Measurements from ENCODE around the gene RMI1. TPM values are rescaled to one million over a fixed set of nuclear protein-coding genes. Genes with fewer than 3 reads are reported as not detected.
A peak's percentile ranks its signal among the peaks of the same experiment; 100 is the strongest.

Gene RMI1
- total RNA-seq, 1 donor from 2014 or later: 29.3 TPM

- intact Hi-C loops (cut with micrococcal nuclease): loop anchor here (5.0 kb wide), 1 partner anchor 340 kb away; no protein-coding TSS in a partner anchor
- Mint-ChIP-seq H3K9me3 (no peaks in the 10 kb centered on the region), H3K4me3 (peak overlapping the region; percentile 94), H3K27ac (no peak overlapping the region), H3K36me3 (ENCODE audit: low read depth) (peaks cover 77% of the 10 kb centered on the region), H3K4me1 (peaks cover 36% of the 10 kb centered on the region), H3K27me3 (no peaks in the 10 kb centered on the region)
- DNase-seq: no peak
Measured at GRCh38 chr9:83977196-83977595, 3.4 kb upstream of the RMI1 start.

GRCh38 chr9:83978992-83979811 is 1.4 kb upstream of the RMI1 start:
- H3K36me3 Mint-ChIP-seq (ENCODE audit: low read depth): peaks cover 66% of the 10 kb centered on the region
- H3K27me3 Mint-ChIP-seq: no peaks in the 10 kb centered on the region
- DNase-seq: peak; percentile 97
- peak overlapping the region; percentile 94 for H3K4me3 Mint-ChIP-seq
- H3K27ac Mint-ChIP-seq: peak overlapping the region; percentile 98
- H3K9me3 Mint-ChIP-seq: no peaks in the 10 kb centered on the region
- intact Hi-C loops (cut with micrococcal nuclease): loop anchor here (1.0 to 5.0 kb wide), 3 partner anchors 10 to 1962 kb away; partner anchors contain the start of gene NAA35
- H3K4me1 Mint-ChIP-seq: peaks cover 42% of the 10 kb centered on the region

- H3K4me1 Mint-ChIP-seq: peaks cover 36% of the 10 kb centered on the region
- intact Hi-C loops (cut with micrococcal nuclease): loop anchor here (1.0 to 10.0 kb wide), 9 partner anchors 24 to 1961 kb away; partner anchors contain the start of genes AGTPBP1, KIF27 and NAA35
- peak within 1 kb of the TSS; percentile 98 for H3K27ac Mint-ChIP-seq
- peaks cover 59% of the 10 kb centered on the region for H3K36me3 Mint-ChIP-seq (ENCODE audit: low read depth)
- H3K4me3 Mint-ChIP-seq: peak within 1 kb of the TSS; percentile 94
- H3K9me3 Mint-ChIP-seq: no peaks in the 10 kb centered on the region
- peak; percentile 100 for DNase-seq
- no peaks in the 10 kb centered on the region for H3K27me3 Mint-ChIP-seq
Measured at GRCh38 chr9:83979812-83980394, 702 bp upstream of the RMI1 start, which contains the start of gene HNRNPK. TSS of gene HNRNPK (minus strand) at chr9:83980215. CDS start at chr9:83978252, 1,963 bp downstream.

- peak overlapping the region; percentile 94 for H3K4me3 Mint-ChIP-seq
- peaks cover 48% of the 10 kb centered on the region for H3K36me3 Mint-ChIP-seq (ENCODE audit: low read depth)
- DNase-seq: peak; percentile 76
- H3K4me1 Mint-ChIP-seq: peaks cover 28% of the 10 kb centered on the region
- no peaks in the 10 kb centered on the region for H3K27me3 Mint-ChIP-seq
- peak overlapping the region; percentile 98 for H3K27ac Mint-ChIP-seq
- no peaks in the 10 kb centered on the region for H3K9me3 Mint-ChIP-seq
- intact Hi-C loops (cut with micrococcal nuclease): loop anchor here (2.0 to 10.0 kb wide), 3 partner anchors 164 to 1764 kb away; partner anchors contain the start of gene AGTPBP1
Measured at GRCh38 chr9:83981126-83981871, 694 bp downstream of the RMI1 start.

GRCh38 chr9:83986195-83986594 is 5.6 kb downstream of the RMI1 start:
- H3K27me3 Mint-ChIP-seq: no peaks in the 10 kb centered on the region
- intact Hi-C loops (cut with micrococcal nuclease): loop anchor here (10.0 kb wide), 2 partner anchors 159 to 1759 kb away; partner anchors contain the start of gene AGTPBP1
- H3K4me1 Mint-ChIP-seq: peaks cover 29% of the 10 kb centered on the region
- peaks cover 33% of the 10 kb centered on the region for H3K36me3 Mint-ChIP-seq (ENCODE audit: low read depth)
- H3K27ac Mint-ChIP-seq: no peak overlapping the region
- H3K9me3 Mint-ChIP-seq: no peaks in the 10 kb centered on the region
- no peak for DNase-seq
- H3K4me3 Mint-ChIP-seq: no peak overlapping the region

- intact Hi-C loops (cut with micrococcal nuclease): loop anchor here (10.0 kb wide), 2 partner anchors 158 to 1758 kb away; partner anchors contain the start of gene AGTPBP1
- DNase-seq: no peak
- Mint-ChIP-seq H3K36me3 (ENCODE audit: low read depth) (peaks cover 30% of the 10 kb centered on the region), H3K9me3 (no peaks in the 10 kb centered on the region), H3K4me1 (peaks cover 25% of the 10 kb centered on the region), H3K27me3 (no peaks in the 10 kb centered on the region), H3K27ac (peak overlapping the region; percentile 69), H3K4me3 (peak overlapping the region; percentile 12)
Measured at GRCh38 chr9:83986765-83987401, 6.3 kb downstream of the RMI1 start.

GRCh38 chr9:83987402-83987791 is 6.8 kb downstream of the RMI1 start:
- H3K4me1 Mint-ChIP-seq: peaks cover 29% of the 10 kb centered on the region
- no peaks in the 10 kb centered on the region for H3K9me3 Mint-ChIP-seq
- peaks cover 30% of the 10 kb centered on the region for H3K36me3 Mint-ChIP-seq (ENCODE audit: low read depth)
- intact Hi-C loops (cut with micrococcal nuclease): loop anchor here (10.0 kb wide), 2 partner anchors 157 to 1757 kb away; partner anchors contain the start of gene AGTPBP1
- H3K27me3 Mint-ChIP-seq: no peaks in the 10 kb centered on the region
- peak overlapping the region; percentile 12 for H3K4me3 Mint-ChIP-seq
- peak overlapping the region; percentile 69 for H3K27ac Mint-ChIP-seq
- no peak for DNase-seq

GRCh38 chr9:83988411-83988810 is 7.8 kb downstream of the RMI1 start:
- intact Hi-C loops (cut with micrococcal nuclease): loop anchor here (10.0 kb wide), 2 partner anchors 156 to 1756 kb away; partner anchors contain the start of gene AGTPBP1
- H3K36me3 Mint-ChIP-seq (ENCODE audit: low read depth): peaks cover 27% of the 10 kb centered on the region
- H3K4me3 Mint-ChIP-seq: no peak overlapping the region
- no peaks in the 10 kb centered on the region for H3K27me3 Mint-ChIP-seq
- no peak overlapping the region for H3K27ac Mint-ChIP-seq
- H3K9me3 Mint-ChIP-seq: no peaks in the 10 kb centered on the region
- H3K4me1 Mint-ChIP-seq: peaks cover 27% of the 10 kb centered on the region
- no peak for DNase-seq

- H3K36me3 Mint-ChIP-seq (ENCODE audit: low read depth): peaks cover 30% of the 10 kb centered on the region
Measured at GRCh38 chr9:83991355-83991754, 10.8 kb downstream of the RMI1 start.

GRCh38 chr9:83992407-83992806 is 11.8 kb downstream of the RMI1 start:
- H3K27me3 Mint-ChIP-seq: no peaks in the 10 kb centered on the region
- H3K36me3 Mint-ChIP-seq (ENCODE audit: low read depth): peaks cover 26% of the 10 kb centered on the region
- intact Hi-C loops (cut with micrococcal nuclease): no loop called here
- no peak overlapping the region for H3K27ac Mint-ChIP-seq
- peaks cover 17% of the 10 kb centered on the region for H3K4me1 Mint-ChIP-seq
- no peak for DNase-seq
- H3K4me3 Mint-ChIP-seq: no peak overlapping the region
- H3K9me3 Mint-ChIP-seq: no peaks in the 10 kb centered on the region

More at GRCh38 chr9:83991355-83991754, 10.8 kb downstream of the RMI1 start:
- no peak overlapping the region for H3K27ac Mint-ChIP-seq
- DNase-seq: no peak
- H3K4me3 Mint-ChIP-seq: no peak overlapping the region
- no peaks in the 10 kb centered on the region for H3K27me3 Mint-ChIP-seq
- H3K9me3 Mint-ChIP-seq: no peaks in the 10 kb centered on the region
- intact Hi-C loops (cut with micrococcal nuclease): no loop called here
- H3K4me1 Mint-ChIP-seq: peaks cover 21% of the 10 kb centered on the region

- Mint-ChIP-seq H3K27me3 (no peaks in the 10 kb centered on the region), H3K27ac (no peak overlapping the region), H3K4me3 (no peak overlapping the region), H3K4me1 (peaks cover 17% of the 10 kb centered on the region), H3K36me3 (ENCODE audit: low read depth) (peaks cover 24% of the 10 kb centered on the region), H3K9me3 (no peaks in the 10 kb centered on the region)
- DNase-seq: no peak
- intact Hi-C loops (cut with micrococcal nuclease): no loop called here
Measured at GRCh38 chr9:83992901-83993300, 12.3 kb downstream of the RMI1 start.

- H3K27me3 Mint-ChIP-seq: no peaks in the 10 kb centered on the region
- intact Hi-C loops (cut with micrococcal nuclease): no loop called here
- DNase-seq: no peak
- H3K27ac Mint-ChIP-seq: no peak overlapping the region
- peaks cover 20% of the 10 kb centered on the region for H3K4me1 Mint-ChIP-seq
- no peaks in the 10 kb centered on the region for H3K9me3 Mint-ChIP-seq
- H3K4me3 Mint-ChIP-seq: no peak overlapping the region
- peaks cover 15% of the 10 kb centered on the region for H3K36me3 Mint-ChIP-seq (ENCODE audit: low read depth)
Measured at GRCh38 chr9:83996126-83996525, 15.5 kb downstream of the RMI1 start.

Measured in activated CD4-positive, alpha-beta T cell treated with anti-CD3 and anti-CD28 coated beads, Interleukin-2, amount 10 ng/mL, durations not matched to agents 24 days and 14 days (primary cell).